GM18873 (cell line): ENCODE data around the gene PSMC3IP.
"Not testable (repeated sequence)": the region's sequence is repeated elsewhere in the genome, so short reads cannot be mapped to it uniquely, and the experiment has no call there.

Source experiments
- ATAC-seq: cut with Tn5 transposase; IDR thresholded peaks from one replicate; pipeline ENCODE4 v1.9.1; 2021; ENCODE audit warnings: mild to moderate bottlenecking, moderate library complexity, moderate number of reproducible peaks; ENCODE audit not compliant: unreplicated experiment, low FRiP score

Gene PSMC3IP

DNA sequence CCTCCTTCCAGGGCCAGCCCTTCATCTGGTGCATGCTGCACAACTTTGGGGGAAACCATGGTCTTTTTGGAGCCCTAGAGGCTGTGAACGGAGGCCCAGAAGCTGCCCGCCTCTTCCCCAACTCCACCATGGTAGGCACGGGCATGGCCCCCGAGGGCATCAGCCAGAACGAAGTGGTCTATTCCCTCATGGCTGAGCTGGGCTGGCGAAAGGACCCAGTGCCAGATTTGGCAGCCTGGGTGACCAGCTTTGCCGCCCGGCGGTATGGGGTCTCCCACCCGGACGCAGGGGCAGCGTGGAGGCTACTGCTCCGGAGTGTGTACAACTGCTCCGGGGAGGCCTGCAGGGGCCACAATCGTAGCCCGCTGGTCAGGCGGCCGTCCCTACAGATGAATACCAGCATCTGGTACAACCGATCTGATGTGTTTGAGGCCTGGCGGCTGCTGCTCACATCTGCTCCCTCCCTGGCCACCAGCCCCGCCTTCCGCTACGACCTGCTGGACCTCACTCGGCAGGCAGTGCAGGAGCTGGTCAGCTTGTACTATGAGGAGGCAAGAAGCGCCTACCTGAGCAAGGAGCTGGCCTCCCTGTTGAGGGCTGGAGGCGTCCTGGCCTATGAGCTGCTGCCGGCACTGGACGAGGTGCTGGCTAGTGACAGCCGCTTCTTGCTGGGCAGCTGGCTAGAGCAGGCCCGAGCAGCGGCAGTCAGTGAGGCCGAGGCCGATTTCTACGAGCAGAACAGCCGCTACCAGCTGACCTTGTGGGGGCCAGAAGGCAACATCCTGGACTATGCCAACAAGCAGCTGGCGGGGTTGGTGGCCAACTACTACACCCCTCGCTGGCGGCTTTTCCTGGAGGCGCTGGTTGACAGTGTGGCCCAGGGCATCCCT is 34.1 kb downstream of the PSMC3IP start:
- no peak for ATAC-seq

DNA sequence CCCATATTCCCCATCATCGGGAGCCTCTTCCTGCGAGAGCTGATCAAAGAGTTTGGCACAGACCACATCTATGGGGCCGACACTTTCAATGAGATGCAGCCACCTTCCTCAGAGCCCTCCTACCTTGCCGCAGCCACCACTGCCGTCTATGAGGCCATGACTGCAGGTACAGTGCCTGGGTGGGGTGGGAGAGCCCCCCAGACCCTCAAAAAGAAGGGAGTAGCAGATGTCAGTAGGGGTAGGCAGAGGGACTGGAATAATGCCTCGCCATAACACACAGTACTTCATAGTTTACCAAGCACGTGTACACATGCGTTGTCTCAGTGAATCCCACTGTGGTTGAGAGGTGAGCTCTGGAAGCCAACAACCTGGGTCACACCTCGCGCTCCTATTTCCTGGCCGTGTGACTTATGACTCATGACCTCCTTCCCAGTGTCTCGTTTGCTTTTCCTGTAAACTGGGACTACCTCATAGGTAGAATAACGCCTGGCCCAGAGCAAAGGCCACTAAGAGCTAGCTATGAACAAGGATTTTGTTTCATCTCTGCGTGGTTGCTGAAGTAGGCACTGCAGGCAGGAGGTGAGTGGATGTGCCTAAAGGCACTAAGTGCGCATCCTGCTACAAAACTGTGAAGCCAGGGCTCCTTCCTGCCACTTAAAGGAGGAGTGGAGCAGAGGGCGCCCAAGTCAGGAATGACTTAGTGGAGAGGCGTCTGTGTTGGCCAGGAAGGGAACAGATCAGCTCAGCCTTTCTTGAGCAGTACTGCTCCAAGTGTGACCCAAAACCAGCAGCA is 36.3 kb downstream of the PSMC3IP start:
- no peak for ATAC-seq

DNA sequence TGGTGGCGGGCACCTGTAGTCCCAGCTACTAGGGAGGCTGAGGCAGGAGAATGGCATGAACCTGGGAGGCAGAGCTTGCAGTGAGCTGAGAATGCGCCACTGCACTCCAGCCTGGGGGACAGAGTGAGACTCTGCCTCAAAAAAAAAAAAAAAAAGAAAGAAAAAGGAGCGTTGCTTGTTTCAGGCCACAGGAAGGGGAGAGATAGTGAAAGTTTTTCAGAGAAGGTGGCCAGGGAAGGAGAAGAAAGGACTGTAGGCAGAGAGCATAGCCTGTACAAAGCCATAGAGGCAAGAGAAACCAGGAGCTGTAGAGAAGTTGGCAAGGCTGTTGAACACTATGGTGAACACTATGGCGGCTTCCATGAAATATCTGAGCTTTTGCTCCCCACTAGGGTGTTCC is 37.0 kb downstream of the PSMC3IP start:
- not testable (repeated sequence) for ATAC-seq

DNA sequence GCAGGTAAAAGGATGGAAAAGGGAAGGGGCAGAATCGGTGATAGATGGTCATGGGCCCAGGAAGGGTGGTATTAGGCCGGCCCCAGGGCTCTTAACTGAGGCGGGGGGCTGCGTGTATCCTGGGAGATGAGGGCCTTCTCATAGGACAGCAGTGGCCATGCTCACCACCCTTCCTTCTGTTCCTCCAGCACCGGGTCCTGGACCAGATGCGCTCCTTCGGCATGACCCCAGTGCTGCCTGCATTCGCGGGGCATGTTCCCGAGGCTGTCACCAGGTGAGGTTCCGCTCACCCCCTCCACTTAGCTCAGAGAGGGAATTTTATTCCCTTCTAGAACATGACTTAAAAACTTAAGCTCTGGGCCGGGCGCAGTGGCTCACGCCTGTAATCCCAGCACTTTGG is 39.0 kb downstream of the PSMC3IP start:
- ATAC-seq: no peak

DNA sequence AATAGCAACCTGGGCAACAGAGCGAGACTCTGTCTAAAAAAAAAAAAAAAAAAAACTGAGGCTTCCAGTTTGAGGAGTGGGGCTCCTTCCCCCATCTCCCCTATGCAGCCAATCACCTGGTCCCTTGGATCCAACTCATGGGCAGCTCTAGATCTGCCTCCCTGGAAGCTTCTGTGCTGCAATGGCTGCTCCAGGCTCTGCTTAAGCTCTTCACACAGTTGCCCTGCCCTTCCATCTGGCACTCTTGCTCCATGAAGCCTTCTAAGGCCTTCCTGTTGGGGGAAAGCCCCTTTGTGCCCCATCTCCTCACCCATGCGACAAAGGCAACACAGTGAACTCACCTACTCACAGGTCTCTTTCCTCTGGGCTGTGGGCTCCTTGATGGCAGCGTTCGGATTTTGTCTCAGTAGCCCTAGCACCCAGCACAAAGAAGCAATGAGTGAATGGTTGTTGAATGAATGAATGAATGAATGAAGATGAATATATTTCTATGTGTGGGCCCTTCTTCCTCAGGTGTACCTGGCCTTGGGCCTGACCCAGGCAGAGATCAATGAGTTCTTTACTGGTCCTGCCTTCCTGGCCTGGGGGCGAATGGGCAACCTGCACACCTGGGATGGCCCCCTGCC is 39.6 kb downstream of the PSMC3IP start:
- ATAC-seq: no peak

DNA sequence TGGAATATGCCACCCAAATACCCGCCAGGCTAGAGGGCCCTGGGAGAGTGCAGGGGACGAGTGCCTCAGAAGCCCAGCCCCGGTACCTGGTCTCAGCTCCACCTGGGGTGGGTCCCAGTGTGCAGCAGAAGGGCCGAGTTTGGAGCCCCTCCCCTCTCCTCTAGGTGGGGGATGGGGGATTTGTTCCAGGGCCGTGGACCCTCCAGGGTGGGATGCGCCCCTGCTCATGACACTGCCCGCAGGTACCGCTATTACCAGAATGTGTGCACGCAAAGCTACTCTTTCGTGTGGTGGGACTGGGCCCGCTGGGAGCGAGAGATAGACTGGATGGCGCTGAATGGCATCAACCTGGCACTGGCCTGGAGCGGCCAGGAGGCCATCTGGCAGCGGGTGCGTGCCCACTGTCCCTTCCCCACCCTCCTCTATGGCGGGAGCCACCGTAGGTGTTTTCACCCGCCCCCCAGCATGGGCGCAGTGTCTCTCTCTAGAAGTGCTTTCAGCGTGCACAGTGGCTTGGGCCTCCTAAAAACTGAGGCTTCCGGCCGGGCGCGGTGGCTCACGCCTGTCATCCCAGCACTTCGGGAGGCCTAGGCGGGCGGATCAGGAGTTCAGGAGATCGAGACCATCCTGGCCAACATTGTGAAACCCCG is 40.2 kb downstream of the PSMC3IP start:
- no peak for ATAC-seq

DNA sequence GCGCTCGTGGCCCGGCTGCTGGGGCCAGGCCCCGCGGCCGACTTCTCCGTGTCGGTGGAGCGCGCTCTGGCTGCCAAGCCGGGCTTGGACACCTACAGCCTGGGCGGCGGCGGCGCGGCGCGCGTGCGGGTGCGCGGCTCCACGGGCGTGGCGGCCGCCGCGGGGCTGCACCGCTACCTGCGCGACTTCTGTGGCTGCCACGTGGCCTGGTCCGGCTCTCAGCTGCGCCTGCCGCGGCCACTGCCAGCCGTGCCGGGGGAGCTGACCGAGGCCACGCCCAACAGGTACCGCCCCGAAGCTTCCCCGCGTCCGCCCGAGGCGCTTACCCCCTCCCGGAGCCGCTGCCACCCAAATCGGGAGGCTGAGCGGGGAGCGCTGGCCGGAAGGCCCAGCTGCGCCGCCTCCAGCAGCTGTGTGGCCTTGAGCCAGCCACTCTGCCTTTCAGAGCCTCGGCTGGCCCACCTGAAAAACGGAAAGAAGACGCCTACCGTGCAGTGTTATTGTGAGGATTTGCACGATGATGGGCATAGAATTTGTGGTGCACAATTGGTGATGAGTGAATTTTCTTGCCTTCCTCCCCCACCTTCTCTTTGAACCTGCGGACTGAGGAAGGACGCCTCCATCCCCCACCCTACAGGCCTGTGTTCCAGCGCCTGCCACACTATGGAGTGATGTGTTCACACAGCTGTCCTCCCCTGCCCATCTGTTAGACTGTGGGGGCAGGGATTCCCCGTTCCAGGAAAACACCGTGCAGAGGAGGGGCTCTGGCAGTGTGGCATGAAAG is 41.0 kb downstream of the PSMC3IP start:
- peak; percentile 47 for ATAC-seq

DNA sequence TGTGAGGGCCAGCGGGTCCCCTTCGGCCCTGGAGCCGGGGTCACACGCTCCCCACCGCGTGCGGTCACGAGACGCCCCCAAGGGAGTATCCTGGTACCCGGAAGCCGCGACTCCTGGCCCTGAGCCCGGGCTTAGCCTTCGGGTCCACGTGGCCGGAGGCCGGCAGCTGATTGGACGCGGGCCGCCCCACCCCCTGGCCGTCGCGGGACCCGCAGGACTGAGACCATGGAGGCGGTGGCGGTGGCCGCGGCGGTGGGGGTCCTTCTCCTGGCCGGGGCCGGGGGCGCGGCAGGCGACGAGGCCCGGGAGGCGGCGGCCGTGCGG is 41.5 kb downstream of the PSMC3IP start, which contains the start of gene NAGLU:
Gene NAGLU, plus strand, starts transcription at position 194 of the 324 bp plus-strand sequence. Its CDS starts 32 bp downstream, at position 226.
- ATAC-seq: peak; percentile 57

DNA sequence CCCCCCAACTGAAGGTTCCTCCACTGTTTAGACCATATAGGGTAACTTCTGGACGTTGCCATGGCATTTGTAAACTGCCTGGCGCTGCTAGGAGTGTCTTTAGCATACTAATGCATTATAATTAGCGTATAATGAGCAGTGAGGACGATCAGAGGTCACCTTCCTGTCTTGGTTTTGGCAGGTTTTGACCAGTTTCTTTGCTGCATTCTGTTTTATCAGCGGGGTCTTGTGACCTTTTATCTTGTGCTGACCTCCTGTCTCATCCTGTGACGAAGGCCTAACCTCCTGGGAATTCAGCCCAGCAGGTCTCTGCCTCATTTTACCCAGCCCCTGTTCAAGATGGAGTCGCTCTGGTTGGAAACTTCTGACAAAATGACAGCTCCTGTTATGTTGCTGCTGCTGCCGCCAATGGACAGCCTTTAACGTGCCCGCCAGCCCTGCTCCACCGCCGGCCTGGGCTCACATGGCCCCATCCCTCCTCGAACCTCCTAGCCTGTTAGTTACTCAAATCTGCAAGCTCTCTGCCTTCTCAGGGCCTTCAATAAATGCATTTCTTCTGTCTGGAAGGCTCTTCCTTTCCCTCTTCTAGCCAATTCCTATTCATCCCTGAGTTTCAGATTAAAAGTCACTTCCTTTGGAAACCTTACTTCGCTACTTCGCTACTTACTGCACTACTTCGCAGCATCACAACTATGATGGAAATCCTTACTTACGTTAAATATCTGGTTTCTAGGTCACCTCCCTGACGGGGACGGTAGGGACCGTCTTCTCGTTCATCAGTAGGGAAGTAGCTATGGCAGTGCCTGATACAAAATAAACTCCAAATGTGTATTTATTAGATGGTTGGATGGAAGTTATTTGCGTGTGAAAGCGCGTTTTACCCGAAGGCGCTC is 42.1 kb downstream of the PSMC3IP start:
- peak; percentile 6 for ATAC-seq

DNA sequence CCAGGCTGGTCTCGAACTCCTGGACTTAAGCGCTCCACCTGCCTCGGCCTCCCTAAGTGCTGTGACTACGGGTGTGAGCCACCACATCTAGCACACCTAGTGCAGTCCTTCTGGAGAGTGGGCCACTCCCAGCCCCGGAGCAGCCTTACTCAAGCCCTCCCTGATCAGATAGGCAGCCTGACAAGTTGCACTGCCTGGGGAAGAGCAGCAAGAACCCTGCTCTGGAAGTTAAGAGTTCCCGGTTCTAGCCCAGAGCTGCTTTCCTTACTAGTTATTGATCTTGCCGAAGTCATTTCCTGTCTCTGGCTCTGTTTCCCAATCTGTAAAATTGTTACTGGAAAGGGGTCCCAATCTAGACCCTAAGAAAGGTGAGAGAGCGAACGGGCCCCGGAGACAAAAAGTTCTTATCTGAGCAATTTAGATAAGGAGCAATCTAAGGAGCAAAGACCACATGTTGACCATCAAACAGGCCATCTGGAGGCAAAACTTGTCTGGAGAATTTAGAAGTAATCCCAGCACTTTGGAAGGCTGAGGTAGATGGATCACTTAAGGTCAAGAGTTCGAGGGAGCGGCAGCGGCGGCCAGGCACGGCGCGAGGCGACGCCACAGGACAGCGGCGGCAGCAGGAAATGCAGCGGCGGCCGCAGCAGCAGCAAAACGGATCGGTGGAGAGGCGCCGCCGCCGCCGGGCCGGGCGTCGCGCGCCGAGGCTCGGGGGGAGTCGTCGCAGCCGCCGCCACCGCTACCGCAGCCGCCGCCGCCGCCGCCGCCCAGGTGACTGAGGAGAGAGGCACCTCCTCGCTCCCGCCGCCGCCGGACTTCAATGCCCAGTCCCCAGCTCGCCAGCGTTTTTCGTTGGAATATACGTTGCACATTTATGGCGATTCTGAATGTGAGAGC is 45.8 kb downstream of the PSMC3IP start:
- no peak for ATAC-seq

DNA sequence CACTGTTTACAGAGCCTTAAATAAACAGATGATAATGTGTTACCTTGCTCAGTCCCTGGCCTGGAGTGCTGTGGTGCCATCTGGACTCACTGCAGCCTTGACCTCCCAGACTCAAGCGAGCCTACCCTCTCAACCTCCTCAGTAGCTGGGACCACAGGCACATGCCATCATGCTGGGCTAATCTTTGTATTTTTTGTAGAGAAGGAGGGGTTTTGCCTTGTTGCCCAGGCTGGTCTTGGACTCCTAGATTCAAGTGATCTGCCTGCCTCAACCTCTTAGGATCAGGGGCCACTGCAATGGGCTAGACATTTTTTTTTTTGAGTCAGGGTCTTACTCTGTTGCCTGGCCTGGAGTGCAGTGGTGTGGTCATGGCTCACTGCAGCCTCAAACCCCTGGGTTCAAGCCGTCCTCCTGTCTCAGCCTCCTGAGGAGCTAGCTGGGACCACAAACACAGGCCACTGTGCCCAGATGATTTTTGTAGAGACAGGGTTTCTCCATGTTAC is 46.5 kb downstream of the PSMC3IP start:
- no peak for ATAC-seq

DNA sequence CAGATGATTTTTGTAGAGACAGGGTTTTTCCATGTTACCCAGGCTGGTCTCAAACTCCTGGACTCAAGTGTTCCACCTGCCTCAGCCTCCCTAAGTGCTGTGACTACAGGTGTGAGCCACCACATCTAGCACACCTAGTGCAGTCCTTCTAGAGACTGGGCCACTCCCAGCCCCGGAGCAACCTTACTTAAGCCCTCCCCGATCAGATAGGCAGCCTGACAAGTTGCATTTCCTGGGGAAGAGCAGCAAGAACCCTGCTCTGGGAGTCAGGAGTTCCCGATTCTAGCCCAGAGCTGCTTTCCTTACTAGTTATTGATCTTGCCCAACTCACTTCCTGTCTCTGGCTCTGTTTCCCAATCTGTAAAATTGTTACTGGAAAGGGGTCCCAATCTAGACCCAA is 48.5 kb downstream of the PSMC3IP start:
- ATAC-seq: no peak

DNA sequence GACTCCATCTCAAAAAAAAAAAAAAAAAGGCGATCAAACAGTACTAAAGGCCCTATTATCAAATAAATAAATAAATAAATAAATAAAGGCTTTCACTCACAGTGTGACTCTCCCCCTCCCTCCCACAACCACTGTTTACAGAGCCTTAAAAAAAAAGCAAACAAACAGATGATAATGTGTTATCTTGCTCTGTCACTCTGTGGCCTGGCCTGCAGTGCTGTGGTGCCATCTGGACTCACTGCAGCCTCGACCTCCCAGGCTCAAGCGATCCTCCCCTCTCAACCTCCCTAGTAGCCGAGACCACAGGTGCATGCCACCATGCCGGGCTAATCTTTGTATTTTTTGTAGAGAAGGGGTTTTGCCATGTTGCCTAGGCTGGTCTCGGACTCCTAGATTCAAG is 49.6 kb downstream of the PSMC3IP start:
- ATAC-seq: no peak

DNA sequence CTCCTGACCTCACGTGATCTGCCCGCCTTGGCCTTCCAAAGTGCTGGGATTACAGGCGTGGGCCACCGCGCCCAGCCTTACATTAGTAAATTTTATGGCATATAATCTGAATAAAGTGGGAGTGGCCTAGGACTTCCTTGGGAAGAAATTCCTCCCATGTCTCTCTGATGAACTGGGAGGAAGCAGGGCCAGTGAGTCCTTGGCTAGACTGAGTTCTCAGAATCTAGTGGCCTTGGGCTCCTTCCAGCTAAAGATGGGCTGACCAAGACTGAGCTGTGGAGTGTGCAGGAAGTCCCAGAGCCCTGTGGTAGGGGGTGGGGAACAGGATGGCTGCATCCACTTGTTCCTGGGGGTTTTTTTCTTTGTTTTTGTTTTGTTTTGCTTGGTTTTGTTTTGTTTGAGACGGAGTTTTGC is 51.5 kb downstream of the PSMC3IP start:
- ATAC-seq: no peak

DNA sequence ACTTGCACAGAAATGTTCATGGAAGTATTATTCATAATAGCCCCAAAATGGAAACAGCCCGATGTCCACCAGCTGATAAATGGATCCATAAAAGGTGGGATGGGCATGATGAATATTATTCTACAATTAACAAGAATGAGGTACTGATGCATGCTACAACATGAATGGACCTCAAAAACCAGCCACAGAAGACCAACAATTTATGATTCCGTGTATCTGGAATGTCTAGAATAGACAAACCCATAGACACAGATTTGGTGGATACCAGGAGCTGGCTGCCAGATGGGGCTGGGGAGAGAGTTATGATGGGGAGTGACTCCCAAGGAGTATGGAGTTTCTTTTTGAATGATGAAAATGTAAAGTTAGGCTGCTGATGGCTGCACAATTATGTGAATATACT is 52.3 kb downstream of the PSMC3IP start:
- ATAC-seq: no peak

DNA sequence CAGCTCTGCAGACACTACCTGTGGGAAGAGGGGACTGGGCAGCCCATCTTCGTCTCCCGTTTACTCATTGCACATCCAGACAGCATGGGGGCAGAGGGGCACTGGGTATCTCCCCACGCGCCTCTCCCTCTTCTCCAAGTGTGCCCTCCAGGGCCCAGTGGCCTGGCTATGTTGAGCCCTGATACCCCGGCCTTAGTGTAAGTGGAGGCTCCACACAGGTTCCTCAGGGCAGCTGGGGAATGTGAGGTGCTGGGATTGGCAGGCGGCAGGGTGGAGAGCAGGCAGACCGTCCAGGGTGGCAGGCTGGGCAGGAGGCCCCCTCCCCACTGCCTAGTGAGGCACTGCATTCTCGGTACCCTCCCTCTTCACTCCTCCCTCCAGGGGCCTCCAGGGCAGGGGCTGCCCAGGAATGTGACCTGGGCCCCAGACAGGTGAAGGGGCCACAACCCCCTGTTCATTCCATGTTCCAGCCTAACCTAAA is 54.7 kb downstream of the PSMC3IP start:
- no peak for ATAC-seq
